Measurements from ENCODE around the gene PLEKHH1.

- TF ChIP-seq CTCF (IDR thresholded peaks at IDR 0.05; ENCODE audit: low read depth, low read length) (no peak), EZH2phosphoT487 (IDR thresholded peaks at IDR 0.05; ENCODE audit: low read depth) (no peak)
These were observed 3.0 kb downstream of the PLEKHH1 start for GRCh38 chr14:67536087-67536486.
